HG03159 (cell line): Measurements from ENCODE around the gene PSMB2.
A peak's percentile ranks its signal among the peaks of the same experiment; 100 is the strongest.

ENCODE experiments used
- ATAC-seq: cut with Tn5 transposase; IDR thresholded peaks from one replicate; pipeline ENCODE4 v1.9.1; 2021; ENCODE audit warnings: mild to moderate bottlenecking, moderate library complexity; ENCODE audit not compliant: unreplicated experiment

PSMB2 gene

DNA sequence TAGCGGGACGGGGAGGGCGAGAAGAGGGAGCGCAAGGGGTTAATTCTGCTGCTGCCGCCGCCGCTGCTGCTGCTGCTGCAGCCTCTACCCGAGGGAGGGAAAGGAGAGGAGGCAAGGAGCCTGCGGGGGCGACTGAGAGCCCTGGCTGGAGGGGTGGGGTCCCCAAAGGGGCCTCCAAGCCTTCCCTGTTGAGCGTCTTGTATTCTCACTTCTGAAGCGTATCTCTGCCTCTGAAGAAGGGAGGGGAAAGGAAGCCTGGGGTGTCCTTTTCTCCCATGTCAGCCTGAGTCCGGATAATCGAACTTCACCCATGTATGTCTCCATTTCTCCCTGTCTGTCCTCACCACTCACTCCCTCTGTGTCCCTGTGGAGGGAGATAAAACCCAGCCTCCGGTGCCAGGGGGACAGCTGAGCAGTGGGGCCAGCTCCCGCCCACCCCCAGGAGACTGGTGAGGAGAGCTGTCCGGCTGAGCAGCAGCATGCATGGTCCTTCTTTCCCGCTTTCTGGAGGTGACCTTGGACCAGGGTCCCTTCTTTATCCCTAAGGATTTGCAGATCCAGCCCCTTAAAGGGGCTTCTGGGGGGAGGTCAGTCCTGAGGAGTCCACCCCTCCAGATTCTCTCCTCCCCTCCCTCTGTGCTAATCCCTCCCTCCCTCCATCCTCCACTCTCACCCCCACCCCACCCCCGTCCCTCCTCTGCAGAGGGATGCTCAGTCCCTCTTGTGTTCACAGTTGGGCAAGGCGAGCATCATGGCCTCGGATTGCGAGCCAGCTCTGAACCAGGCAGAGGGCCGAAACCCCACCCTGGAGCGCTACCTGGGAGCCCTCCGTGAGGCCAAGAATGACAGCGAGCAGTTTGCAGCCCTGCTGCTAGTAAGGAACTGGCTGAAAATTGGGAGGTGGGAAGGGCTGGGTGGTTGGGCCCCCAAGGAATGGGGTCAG, 82.7 kb downstream of the PSMB2 start:
- ATAC-seq = no peak

GRCh38 chr1:35557611-35558373, 83.5 kb downstream of the PSMB2 start, which contains the start of gene NCDN:
Gene NCDN (plus strand): TSS chr1:35557799. CDS start chr1:35558191, 392 bp downstream.
- peak; percentile 80 for ATAC-seq

GRCh38 chr1:35557118-35557610, 84.2 kb downstream of the PSMB2 start, which contains the start of gene KIAA0319L:
Gene KIAA0319L (minus strand): TSS chr1:35557403. CDS start chr1:35554491, 2,912 bp downstream.
- peak; percentile 65 for ATAC-seq

- peak; percentile 27 for ATAC-seq
Observed at GRCh38 chr1:35556484-35557117, 84.7 kb downstream of the PSMB2 start.

DNA sequence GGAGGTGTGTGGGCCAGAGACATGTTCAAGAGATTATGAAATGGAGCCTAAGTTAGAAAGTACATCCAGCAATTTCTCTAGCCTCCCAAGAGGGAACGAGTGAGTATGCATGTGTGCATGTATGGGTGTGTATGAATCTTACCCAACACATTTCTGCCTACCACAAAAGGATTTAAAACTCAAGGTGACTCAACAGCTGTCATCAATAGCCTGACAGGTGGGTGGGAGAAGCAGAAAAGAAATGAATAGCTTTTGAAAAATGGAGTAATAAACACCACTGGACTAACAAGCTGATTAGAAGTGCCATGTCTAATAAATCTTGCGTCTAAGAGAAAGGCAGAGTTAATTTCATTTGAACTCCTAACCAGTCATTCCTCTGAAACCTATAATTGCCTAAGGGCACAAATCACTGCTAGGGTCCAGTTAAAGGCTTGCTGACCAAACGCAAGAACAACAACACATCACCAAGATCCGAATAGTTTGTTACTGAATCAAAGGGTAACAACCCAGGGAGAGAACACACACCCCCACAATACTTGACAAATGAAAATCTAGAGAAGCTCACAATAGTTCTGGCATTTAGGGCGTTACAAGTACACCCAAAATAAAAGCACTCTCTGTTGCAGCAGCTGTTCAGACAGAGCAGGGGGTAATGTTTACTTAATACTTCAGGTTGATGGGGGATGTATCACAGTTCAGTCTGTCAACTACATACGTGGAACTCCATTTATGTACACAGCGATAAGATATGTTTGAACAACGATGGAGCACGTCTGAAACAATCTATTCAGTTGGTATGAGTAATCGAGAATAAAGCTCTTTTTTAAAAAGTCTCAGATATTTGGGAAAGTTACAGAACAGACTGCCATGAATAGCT, 85.5 kb downstream of the PSMB2 start:
- no peak for ATAC-seq

DNA sequence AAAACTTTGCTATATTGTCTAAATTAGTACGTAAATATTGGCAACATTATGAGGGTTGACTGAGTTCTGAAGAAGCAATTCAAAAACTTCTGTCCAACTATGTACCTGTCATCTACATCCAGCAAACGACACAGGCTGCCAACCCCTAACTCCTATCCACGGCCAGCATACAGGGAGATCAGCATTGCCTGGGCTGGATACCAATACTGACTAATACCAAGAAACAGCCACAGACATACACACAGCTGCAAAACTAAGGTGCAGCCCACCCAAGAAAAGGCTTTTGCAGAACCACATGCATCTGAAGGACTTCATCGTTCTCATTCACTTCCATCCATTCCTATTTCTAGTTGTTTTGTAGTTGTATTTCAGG, 86.1 kb downstream of the PSMB2 start:
- no peak for ATAC-seq

DNA sequence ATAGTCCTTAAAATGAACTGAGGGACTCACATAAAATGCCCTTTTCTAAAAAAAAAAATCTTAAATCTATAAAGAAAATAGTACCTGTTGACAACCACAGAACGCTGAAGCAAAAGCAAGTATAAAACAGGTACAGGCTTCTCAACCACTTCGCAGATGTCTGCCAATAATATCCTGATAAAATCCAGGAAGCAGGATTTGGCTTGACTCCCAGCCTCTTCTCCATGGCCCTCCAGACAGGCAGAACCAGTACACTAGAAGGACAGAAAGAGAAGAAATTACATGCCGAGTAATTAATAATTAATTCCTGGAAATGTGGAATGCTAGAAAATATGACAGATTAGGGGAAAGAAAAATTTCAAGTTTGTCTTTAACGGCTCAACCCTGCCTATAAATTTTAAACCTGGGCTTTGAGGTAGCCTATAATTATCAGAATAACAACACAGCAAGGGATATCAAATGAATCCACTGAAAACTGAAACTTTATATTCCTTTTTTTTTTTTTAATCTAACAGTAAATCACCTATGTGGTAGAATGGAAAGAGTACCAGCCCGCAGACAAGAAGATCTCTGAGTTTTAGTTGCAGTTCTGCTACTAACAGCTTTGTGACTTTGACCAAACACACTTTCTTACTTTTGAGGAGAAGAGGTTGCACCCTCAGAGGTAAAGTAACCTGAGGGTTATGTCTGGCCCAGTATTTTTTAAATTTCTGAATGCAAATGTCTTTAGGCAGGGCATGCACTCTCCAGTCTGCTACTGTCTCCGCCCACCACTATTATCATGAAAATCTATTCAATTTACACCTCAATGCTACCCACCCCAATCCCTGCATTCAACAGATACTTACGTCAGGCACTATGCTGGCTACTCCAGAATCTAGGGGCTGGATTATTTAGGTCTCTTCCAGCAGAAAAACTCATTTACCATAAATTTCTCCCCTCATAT, 86.8 kb downstream of the PSMB2 start:
- no peak for ATAC-seq

GRCh38 chr1:35553851-35554250, 87.5 kb downstream of the PSMB2 start:
- no peak for ATAC-seq
